DOHH2 (cell line): ENCODE results near the gene FOSL2.

Experiments used
- H3F3A ChIP-seq: fragments of 200-600 bp; sonication (generic), shearing (Covaris generic); 2 replicates; pipeline ENCODE4 v1.6.0; 2016; ENCODE audit warnings: antibody characterized with exemption, mild to moderate bottlenecking; ENCODE audit not compliant: control insufficient read depth, insufficient read depth
- H3K27ac ChIP-seq: fragments of 200-600 bp; sonication (generic); 2 replicates; pipeline ENCODE4 v1.5.1; 2014; ENCODE audit warnings: low read depth, mild to moderate bottlenecking, low read length, moderate library complexity
- H3K27me3 ChIP-seq: fragments of 200-600 bp; sonication (generic); 2 replicates; pipeline ENCODE4 v1.6.1; 2014; ENCODE audit warnings: mild to moderate bottlenecking, low read length, mixed read lengths; ENCODE audit not compliant: control insufficient read depth
- H3K36me3 ChIP-seq: fragments of 200-600 bp; sonication (generic); 2 replicates; pipeline ENCODE4 v1.6.1; 2014; ENCODE audit warnings: mild to moderate bottlenecking, low read length, moderate library complexity, mixed read lengths; ENCODE audit not compliant: control insufficient read depth
- H3K4me1 ChIP-seq: fragments of 200-600 bp; sonication (generic); 2 replicates; pipeline ENCODE4 v1.6.1; 2014; ENCODE audit warnings: mild to moderate bottlenecking, low read length, mixed read lengths; ENCODE audit not compliant: control insufficient read depth
- H3K4me2 ChIP-seq: fragments of 200-600 bp; sonication (generic); 2 replicates; pipeline ENCODE4 v1.6.0; 2014; ENCODE audit warnings: mild to moderate bottlenecking, low read length, moderate library complexity
- H3K4me3 ChIP-seq: fragments of 200-600 bp; sonication (generic); 2 replicates; pipeline ENCODE4 v1.5.1; 2014; ENCODE audit warnings: mild to moderate bottlenecking, low read length, mixed read lengths
- H3K79me2 ChIP-seq: fragments of 200-600 bp; sonication (generic); 2 replicates; pipeline ENCODE4 v1.6.1; 2014; ENCODE audit warnings: mild to moderate bottlenecking, low read length, mixed read lengths; ENCODE audit not compliant: control insufficient read depth
- H3K9me2 ChIP-seq: fragments of 200-600 bp; sonication (generic); replicated peaks from 2 replicates; pipeline ENCODE4 v1.6.1; 2014; ENCODE audit warnings: mild to moderate bottlenecking, low read length, mixed read lengths; ENCODE audit not compliant: control insufficient read depth
- H3K9me3 ChIP-seq: fragments of 200-600 bp; sonication (generic); 2 replicates; pipeline ENCODE4 v1.6.1; 2014; ENCODE audit warnings: antibody characterized with exemption, low read length, mixed read lengths; ENCODE audit not compliant: control insufficient read depth, insufficient read depth
- H4K20me1 ChIP-seq: fragments of 200-600 bp; sonication (generic); 2 replicates; pipeline ENCODE4 v1.6.0; 2014; ENCODE audit warnings: low read depth, mild to moderate bottlenecking, antibody characterized with exemption, low read length, moderate library complexity; ENCODE audit not compliant: control insufficient read depth, insufficient read depth
- CTCF ChIP-seq: fragments of 200-600 bp; sonication (generic); IDR thresholded peaks from one replicate; pipeline ENCODE4 v1.5.1; 2014; ENCODE audit warnings: antibody characterized with exemption, mild to moderate bottlenecking, low read depth, low read length; ENCODE audit not compliant: poor library complexity, severe bottlenecking
- EZH2phosphoT487 ChIP-seq: fragments of 200-600 bp; sonication (generic); IDR thresholded peaks from 2 replicates; pipeline ENCODE4 v1.6.1; 2017; ENCODE audit warnings: borderline replicate concordance, mild to moderate bottlenecking, antibody characterized with exemption, low read length, moderate library complexity, mixed read lengths

FOSL2 gene

GRCh38 chr2:28363686-28364280 is 28.9 kb upstream of the FOSL2 start:
- TF ChIP-seq EZH2phosphoT487 (no peak), CTCF (no peak)
- Histone ChIP-seq H3K4me3 (no peak overlapping the region), H3K4me1 (no peaks in the 10 kb centered on the region; the same call in 1 of the 2 replicates)

GRCh38 chr2:28364610-28365009 is 28.0 kb upstream of the FOSL2 start:
- Histone ChIP-seq H3K27ac (no peak overlapping the region), H3F3A (no peaks in the 10 kb centered on the region), H3K4me3 (no peak overlapping the region), H3K4me1 (no peaks in the 10 kb centered on the region), H3K36me3 (no peaks in the 10 kb centered on the region), H3K4me2 (no peak overlapping the region), H3K27me3 (no peaks in the 10 kb centered on the region), H3K9me2 (no peaks in the 10 kb centered on the region), H3K9me3 (no peaks in the 10 kb centered on the region), H4K20me1 (no peaks in the 10 kb centered on the region), H3K79me2 (no peaks in the 10 kb centered on the region)
- no peak for TF ChIP-seq EZH2phosphoT487
- no peak for TF ChIP-seq CTCF

More at GRCh38 chr2:28363686-28364280, 28.9 kb upstream of the FOSL2 start:
- no peaks in the 10 kb centered on the region for H4K20me1 ChIP-seq
- H3K27ac ChIP-seq: no peak overlapping the region
- H3K27me3 ChIP-seq: no peaks in the 10 kb centered on the region
- H3K9me2 ChIP-seq: no peaks in the 10 kb centered on the region
- no peaks in the 10 kb centered on the region for H3K79me2 ChIP-seq
- H3K9me3 ChIP-seq: no peaks in the 10 kb centered on the region
- no peaks in the 10 kb centered on the region for H3K36me3 ChIP-seq
- H3K4me2 ChIP-seq: no peak overlapping the region
- no peaks in the 10 kb centered on the region for H3F3A ChIP-seq

GRCh38 chr2:28365158-28365557 is 27.5 kb upstream of the FOSL2 start:
- H3K4me3 ChIP-seq: no peak overlapping the region
- no peaks in the 10 kb centered on the region for H3K36me3 ChIP-seq
- no peak for TF ChIP-seq CTCF
- TF ChIP-seq EZH2phosphoT487: no peak
- no peaks in the 10 kb centered on the region for H3K4me1 ChIP-seq
- H3F3A ChIP-seq: no peaks in the 10 kb centered on the region
- no peaks in the 10 kb centered on the region for H3K9me2 ChIP-seq
- H4K20me1 ChIP-seq: no peaks in the 10 kb centered on the region
- H3K27me3 ChIP-seq: no peaks in the 10 kb centered on the region
- H3K79me2 ChIP-seq: no peaks in the 10 kb centered on the region
- H3K4me2 ChIP-seq: no peak overlapping the region
- H3K9me3 ChIP-seq: no peaks in the 10 kb centered on the region
- H3K27ac ChIP-seq: no peak overlapping the region
